PFSK-1 (cell line): Measurements from ENCODE around the gene DDX54.

Source experiments
- FOXP2 ChIP-seq: optimal IDR thresholded peaks from 2 replicates; pipeline ENCODE3; 2011; ENCODE audit warnings: borderline replicate concordance, control low read depth, inconsistent platforms; ENCODE audit not compliant: insufficient read depth; ENCODE audit errors: extremely low read length, extremely low read depth
- POLR2AphosphoS5 ChIP-seq: IDR thresholded peaks from 2 replicates; pipeline ENCODE4 v1.6.1; 2012; ENCODE audit warnings: low read depth, mild to moderate bottlenecking, control low read depth, low read length, moderate library complexity
- SIN3A ChIP-seq: IDR thresholded peaks from 2 replicates; pipeline ENCODE4 v1.6.1; 2012; ENCODE audit warnings: mild to moderate bottlenecking, low read length, moderate library complexity, borderline replicate concordance; ENCODE audit not compliant: insufficient read depth
- TAF1 ChIP-seq: IDR thresholded peaks from 2 replicates; pipeline ENCODE4 v1.6.1; 2012; ENCODE audit warnings: low read length, control low read depth, borderline replicate concordance; ENCODE audit not compliant: insufficient read depth
- TF ChIP-seq, protein P1 (sequence below), 2 experiments: IDR thresholded peaks; 2 replicates each; pipeline versions ENCODE4 v1.6.1 to v1.8.0; 2011 to 2012; ENCODE audit warnings: low read depth in 2 of 2, low read length in 2 of 2, control low read depth in 1 of 2, inconsistent platforms in 1 of 2, mild to moderate bottlenecking in 1 of 2, moderate library complexity in 1 of 2; ENCODE audit not compliant: insufficient read depth in 1 of 2

The DDX54 gene

DNA sequence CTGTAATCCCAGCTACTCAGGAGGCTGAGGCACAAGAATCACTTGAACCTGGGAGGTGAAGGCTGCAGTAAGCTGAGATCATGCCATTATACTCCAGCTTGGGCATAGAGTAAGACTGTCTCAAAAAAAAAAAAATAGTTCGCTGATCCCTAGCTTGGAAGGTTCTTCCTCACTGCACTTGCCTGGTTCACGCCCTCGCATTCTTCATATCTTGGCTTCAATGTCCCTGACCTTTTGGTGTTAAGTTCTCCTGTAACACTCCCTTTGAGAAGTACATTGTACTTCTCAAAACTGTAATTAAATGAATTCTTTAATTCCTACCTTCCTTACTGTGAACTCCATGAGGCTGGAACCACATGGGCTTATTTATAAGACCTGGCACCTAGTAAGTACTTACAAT lies 19.5 kb upstream of the DDX54 start:
- TF ChIP-seq FOXP2 (no peak), TAF1 (no peak), POLR2AphosphoS5 (no peak), SIN3A (no peak)
- TF ChIP-seq, protein P1, sequence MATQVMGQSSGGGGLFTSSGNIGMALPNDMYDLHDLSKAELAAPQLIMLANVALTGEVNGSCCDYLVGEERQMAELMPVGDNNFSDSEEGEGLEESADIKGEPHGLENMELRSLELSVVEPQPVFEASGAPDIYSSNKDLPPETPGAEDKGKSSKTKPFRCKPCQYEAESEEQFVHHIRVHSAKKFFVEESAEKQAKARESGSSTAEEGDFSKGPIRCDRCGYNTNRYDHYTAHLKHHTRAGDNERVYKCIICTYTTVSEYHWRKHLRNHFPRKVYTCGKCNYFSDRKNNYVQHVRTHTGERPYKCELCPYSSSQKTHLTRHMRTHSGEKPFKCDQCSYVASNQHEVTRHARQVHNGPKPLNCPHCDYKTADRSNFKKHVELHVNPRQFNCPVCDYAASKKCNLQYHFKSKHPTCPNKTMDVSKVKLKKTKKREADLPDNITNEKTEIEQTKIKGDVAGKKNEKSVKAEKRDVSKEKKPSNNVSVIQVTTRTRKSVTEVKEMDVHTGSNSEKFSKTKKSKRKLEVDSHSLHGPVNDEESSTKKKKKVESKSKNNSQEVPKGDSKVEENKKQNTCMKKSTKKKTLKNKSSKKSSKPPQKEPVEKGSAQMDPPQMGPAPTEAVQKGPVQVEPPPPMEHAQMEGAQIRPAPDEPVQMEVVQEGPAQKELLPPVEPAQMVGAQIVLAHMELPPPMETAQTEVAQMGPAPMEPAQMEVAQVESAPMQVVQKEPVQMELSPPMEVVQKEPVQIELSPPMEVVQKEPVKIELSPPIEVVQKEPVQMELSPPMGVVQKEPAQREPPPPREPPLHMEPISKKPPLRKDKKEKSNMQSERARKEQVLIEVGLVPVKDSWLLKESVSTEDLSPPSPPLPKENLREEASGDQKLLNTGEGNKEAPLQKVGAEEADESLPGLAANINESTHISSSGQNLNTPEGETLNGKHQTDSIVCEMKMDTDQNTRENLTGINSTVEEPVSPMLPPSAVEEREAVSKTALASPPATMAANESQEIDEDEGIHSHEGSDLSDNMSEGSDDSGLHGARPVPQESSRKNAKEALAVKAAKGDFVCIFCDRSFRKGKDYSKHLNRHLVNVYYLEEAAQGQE (IDR thresholded peaks at IDR 0.05; ENCODE audit: insufficient read depth in 1 of 2, low read depth in 2 of 2, low read length in 2 of 2): no peak

DNA sequence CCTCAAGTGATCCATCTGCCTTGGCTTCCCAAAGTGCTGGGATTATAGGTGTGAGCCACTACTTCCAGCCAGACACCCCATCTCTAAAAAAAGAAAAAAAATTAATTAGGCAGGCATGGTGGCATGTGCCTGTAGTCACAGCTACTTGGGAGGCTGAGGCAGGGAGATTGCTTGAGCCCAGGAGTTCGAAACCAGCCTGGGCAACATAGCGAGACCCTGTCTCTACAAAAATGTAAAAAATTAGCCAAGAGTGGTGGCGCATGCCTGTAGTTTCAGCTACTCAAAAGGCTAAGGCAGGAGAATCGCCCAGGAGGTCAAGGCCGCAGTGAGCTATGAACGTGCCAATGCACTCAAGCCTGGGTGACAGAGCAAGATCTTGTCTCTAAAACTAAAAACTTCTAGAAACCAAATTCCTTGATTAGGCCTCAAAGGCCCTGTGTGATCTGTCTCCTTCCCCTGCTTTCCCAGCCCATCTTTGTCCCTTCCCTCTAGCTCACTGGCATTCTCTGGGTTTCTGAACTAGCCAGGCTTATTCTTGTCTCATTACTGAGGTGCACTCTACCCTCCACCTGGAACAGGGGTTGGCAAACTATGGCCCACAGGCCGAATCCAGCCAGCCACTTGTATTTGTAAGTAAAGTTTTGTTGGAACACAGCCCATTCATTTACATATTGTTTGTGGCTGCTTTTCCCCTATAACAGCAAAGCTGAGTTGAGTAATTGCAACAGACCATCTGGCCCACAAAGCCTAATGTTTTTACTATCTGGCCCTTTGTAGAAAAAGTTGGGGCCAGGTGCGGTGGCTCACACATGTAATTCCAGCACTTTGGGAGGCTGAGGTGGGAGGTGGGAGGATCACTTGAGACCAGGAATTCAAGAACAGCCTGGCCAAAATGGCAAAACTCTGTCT lies 18.8 kb upstream of the DDX54 start:
- TF ChIP-seq FOXP2 (no peak), SIN3A (no peak), POLR2AphosphoS5 (no peak), TAF1 (no peak)
- TF ChIP-seq, protein P1 (IDR thresholded peaks at IDR 0.05; ENCODE audit: insufficient read depth in 1 of 2, low read depth in 2 of 2, low read length in 2 of 2): no peak

DNA sequence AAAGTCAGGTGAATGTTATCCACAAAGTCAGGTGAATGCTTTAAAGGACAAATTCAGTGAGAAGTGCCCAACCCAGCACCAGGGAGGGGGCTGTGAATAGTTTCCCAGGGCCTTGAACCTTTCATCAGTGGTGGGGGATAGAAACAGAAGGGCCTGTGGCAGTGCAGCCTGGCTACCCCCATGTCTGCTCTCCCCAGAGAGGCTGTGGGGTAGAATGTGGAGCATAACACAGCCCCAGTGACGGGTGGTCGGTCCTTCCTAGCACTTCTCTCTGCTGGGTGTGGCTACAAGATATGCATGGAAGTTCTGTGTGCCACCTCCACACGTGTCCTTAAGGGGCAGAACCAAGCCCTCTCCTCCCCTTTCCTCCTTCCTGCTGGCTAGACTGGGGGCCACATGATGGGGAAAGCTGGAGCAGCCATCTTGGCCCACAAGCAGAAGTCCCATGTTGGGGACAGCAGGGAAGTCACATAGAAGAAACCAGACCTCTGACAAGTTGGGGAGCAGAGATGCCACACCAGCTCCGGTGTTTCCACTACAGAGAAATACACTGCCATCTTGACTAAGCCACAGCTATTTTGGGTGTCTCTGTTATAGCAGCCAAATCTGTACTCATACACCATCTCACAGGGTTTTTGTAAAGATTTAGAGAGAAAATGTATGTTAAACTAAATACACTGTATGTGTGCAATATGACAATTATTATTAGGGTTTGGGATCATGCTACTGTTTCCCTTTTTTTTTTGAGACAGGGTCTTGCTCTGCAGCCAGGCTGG lies 17.2 kb upstream of the DDX54 start:
- TF ChIP-seq SIN3A: no peak
- TF ChIP-seq, protein P1 (IDR thresholded peaks at IDR 0.05; ENCODE audit: insufficient read depth in 1 of 2, low read depth in 2 of 2, low read length in 2 of 2): no peak

DNA sequence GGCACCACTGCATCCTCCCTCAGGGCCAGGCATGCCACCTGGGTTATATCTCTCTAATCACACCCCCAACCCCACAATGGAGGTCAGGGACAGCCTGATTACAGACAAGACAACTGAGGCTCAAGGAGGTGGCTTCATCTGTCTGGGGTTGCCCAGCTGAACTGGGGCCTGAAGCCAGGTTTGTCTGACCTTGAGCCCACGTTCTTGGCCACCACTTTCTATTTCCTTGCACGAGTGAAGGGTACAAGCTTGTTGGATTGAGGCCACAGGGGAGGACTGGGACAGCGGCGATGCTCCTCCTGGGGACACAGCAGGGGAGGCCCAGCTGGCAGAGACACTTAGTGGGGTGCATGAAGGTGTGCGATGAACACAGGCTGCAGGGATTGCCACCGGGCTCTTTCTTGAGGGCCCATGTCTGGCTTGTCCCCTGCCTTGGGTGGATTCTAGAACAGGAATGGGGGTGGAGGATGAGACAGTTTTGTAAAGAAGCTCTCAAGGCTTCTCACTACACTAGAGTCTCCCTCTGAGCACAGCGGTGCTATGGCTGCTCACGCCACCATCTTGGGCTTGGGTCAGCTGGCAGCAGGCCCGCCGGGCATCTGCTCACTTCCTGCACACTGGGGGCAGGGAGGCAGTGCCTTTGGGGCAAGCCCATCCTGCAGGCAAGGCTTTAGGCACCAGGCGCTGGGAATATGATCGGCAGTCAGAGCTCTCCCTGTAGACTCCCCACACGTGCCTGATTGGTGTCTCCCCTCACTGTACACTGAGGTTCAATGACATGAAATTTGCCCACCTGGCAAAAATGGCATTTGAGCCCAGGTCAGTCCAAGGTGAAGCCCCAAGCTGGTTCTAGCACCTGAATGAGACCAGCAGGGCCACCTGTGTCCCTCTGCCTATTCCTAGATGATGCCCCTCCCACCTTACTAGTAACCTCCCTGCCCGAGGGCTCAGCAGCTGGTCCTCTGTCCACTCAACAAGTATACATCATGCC lies 16.2 kb upstream of the DDX54 start:
- TF ChIP-seq, protein P1 (IDR thresholded peaks at IDR 0.05; ENCODE audit: insufficient read depth in 1 of 2, low read depth in 2 of 2, low read length in 2 of 2): no peak
- TF ChIP-seq TAF1 (no peak), POLR2AphosphoS5 (no peak), SIN3A (no peak), FOXP2 (no peak)
